HL-60 (cell line): ENCODE results near the gene TMEM225B.
A peak's percentile ranks its signal among the peaks of the same experiment; 100 is the strongest.

Experiments used
- GABPA ChIP-seq: IDR thresholded peaks from 2 replicates; pipeline ENCODE4 v1.6.1; 2012; ENCODE audit warnings: low read depth
- POLR2AphosphoS5 ChIP-seq: IDR thresholded peaks from 2 replicates; pipeline ENCODE4 v1.6.1; 2012; ENCODE audit warnings: low read depth
- SPI1 ChIP-seq: IDR thresholded peaks from 2 replicates; pipeline ENCODE4 v1.6.1; 2012; ENCODE audit warnings: low read depth, mild to moderate bottlenecking, borderline replicate concordance
- TF ChIP-seq, protein P1 (sequence below): IDR thresholded peaks from one replicate; pipeline ENCODE4 v1.5.1; 2011; ENCODE audit warnings: low read length, control low read depth, inconsistent platforms; ENCODE audit not compliant: insufficient read depth

DNA sequence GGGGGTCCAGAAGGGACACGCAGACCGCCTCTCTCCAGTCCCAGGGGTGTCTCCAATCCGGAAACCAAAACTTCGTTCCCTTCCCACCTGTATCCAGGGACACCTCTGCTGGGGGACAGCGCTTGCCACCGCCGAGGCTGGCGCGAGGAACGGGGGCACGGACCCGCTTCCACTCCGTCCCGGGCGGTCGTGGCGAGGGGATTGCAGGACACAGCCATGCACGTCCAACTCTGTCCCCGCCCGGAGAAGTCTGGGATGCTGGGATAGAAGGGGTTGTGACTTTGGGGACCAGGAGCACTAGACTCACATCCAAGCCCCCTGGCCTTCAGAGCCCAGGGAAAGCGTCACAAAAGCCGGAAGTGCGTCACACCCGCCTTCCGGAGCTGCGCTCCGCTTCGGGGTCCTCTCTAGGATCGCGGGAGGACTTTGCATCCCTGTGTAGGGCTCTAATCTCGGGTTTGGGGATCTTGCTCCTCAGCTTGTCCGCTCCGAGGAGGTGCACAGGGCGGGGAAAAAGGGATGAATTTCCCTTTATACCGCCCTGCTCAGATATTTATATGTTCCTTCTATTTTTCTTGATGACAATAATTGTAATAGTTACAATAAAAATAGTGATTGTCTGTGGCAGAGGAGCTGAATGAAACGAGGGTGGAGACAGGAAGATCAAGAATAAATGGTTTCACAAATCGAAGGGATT, 46.2 kb upstream of the TMEM225B start, which contains the start of gene FAM200A:
- TF ChIP-seq, protein P1, sequence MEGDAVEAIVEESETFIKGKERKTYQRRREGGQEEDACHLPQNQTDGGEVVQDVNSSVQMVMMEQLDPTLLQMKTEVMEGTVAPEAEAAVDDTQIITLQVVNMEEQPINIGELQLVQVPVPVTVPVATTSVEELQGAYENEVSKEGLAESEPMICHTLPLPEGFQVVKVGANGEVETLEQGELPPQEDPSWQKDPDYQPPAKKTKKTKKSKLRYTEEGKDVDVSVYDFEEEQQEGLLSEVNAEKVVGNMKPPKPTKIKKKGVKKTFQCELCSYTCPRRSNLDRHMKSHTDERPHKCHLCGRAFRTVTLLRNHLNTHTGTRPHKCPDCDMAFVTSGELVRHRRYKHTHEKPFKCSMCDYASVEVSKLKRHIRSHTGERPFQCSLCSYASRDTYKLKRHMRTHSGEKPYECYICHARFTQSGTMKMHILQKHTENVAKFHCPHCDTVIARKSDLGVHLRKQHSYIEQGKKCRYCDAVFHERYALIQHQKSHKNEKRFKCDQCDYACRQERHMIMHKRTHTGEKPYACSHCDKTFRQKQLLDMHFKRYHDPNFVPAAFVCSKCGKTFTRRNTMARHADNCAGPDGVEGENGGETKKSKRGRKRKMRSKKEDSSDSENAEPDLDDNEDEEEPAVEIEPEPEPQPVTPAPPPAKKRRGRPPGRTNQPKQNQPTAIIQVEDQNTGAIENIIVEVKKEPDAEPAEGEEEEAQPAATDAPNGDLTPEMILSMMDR = no peak
- TF ChIP-seq SPI1 = no peak; the same call in 1 of the 2 replicates
- peak; percentile 86 for TF ChIP-seq POLR2AphosphoS5
- peak; percentile 98 for TF ChIP-seq GABPA
